HG03442 (cell line): ENCODE measurements around the gene MRPL53.
"Not testable (repeated sequence)": the region's sequence is repeated elsewhere in the genome, so short reads cannot be mapped to it uniquely, and the experiment has no call there.

Experiments
- ATAC-seq: cut with Tn5 transposase; IDR thresholded peaks from one replicate; pipeline ENCODE4 v1.9.1; 2021; ENCODE audit warnings: mild to moderate bottlenecking, moderate library complexity; ENCODE audit not compliant: unreplicated experiment

MRPL53 gene

GRCh38 chr2:74502720-74503505, 30.4 kb upstream of the MRPL53 start:
- peak; percentile 36 for ATAC-seq

GRCh38 chr2:74502147-74502719, 29.8 kb upstream of the MRPL53 start:
- no peak for ATAC-seq

GRCh38 chr2:74501335-74502071, 29.0 kb upstream of the MRPL53 start:
- no peak for ATAC-seq

GRCh38 chr2:74500578-74500946, 28.1 kb upstream of the MRPL53 start:
- no peak for ATAC-seq

- ATAC-seq: no peak
Measured at GRCh38 chr2:74499940-74500577, 27.6 kb upstream of the MRPL53 start.

- ATAC-seq: no peak
Measured at GRCh38 chr2:74499267-74499939, 26.9 kb upstream of the MRPL53 start, which contains the start of gene LBX2. TSS of gene LBX2 (minus strand) at chr2:74499603. CDS start at chr2:74499537, 66 bp downstream.

- no peak for ATAC-seq
Measured at GRCh38 chr2:74498500-74499266, 26.2 kb upstream of the MRPL53 start.

GRCh38 chr2:74497777-74498499, 25.5 kb upstream of the MRPL53 start:
- ATAC-seq: no peak

GRCh38 chr2:74496997-74497776, 24.7 kb upstream of the MRPL53 start:
- ATAC-seq: no peak

GRCh38 chr2:74495440-74495839, 23.0 kb upstream of the MRPL53 start:
- ATAC-seq: no peak

- ATAC-seq: no peak
Measured at GRCh38 chr2:74493546-74493945, 21.1 kb upstream of the MRPL53 start.

- no peak for ATAC-seq
Measured at GRCh38 chr2:74491648-74492544, 19.4 kb upstream of the MRPL53 start.

- no peak for ATAC-seq
Measured at GRCh38 chr2:74489906-74490305, 17.4 kb upstream of the MRPL53 start.

GRCh38 chr2:74488643-74489481, 16.4 kb upstream of the MRPL53 start:
- no peak for ATAC-seq

GRCh38 chr2:74486141-74486540, 13.7 kb upstream of the MRPL53 start:
- no peak for ATAC-seq

- not testable (repeated sequence) for ATAC-seq
Measured at GRCh38 chr2:74483675-74484164, 11.2 kb upstream of the MRPL53 start.
